Upper lobe of left lung (tissue), 6 donors: ENCODE data around the gene GTF2IRD2. TPM values are rescaled to one million over a fixed set of nuclear protein-coding genes. Genes with fewer than 3 reads are reported as not detected.
"Not testable (repeated sequence)": the region's sequence is repeated elsewhere in the genome, so short reads cannot be mapped to it uniquely, and the experiment has no call there.

ENCODE experiments used
- ATAC-seq, 2 donors: fragments of 200-7000 bp; cut with Tn5 transposase; one replicate each; pipeline ENCODE4 v1.9.1; 2022; ENCODE audit warnings: mild to moderate bottlenecking in 2 of 2, moderate library complexity in 2 of 2; ENCODE audit not compliant: low FRiP score in 2 of 2
- DNase-seq, 2 donors: peaks; one replicate each; pipeline ENCODE4 v3.0.0-alpha.2; 2019 to 2020
- H3K27ac ChIP-seq, 4 donors: fragments of 200-600 bp; sonication (generic); one replicate each; pipeline ENCODE4 v1.5.1; 2016 to 2019
- H3K27me3 ChIP-seq, 4 donors: fragments of 200-600 bp; sonication (generic); one replicate each; pipeline ENCODE4 v1.5.1; 2017 to 2019
- H3K36me3 ChIP-seq, 4 donors: fragments of 200-600 bp; sonication (generic); one replicate each; pipeline ENCODE4 v1.5.1; 2016 to 2019
- H3K4me1 ChIP-seq, 4 donors: fragments of 200-600 bp; sonication (generic); one replicate each; pipeline ENCODE4 v1.5.1; 2018 to 2019
- H3K4me3 ChIP-seq, 4 donors: fragments of 200-600 bp; sonication (generic); one replicate each; pipeline ENCODE4 v1.5.1; 2017 to 2019; ENCODE audit warnings: mild to moderate bottlenecking in 2 of 4, moderate library complexity in 1 of 4
- H3K9me3 ChIP-seq, 4 donors: fragments of 200-600 bp; sonication (generic); one replicate each; pipeline ENCODE4 v1.5.1; 2018 to 2019
- CTCF ChIP-seq, 6 experiments: fragments of 450-650 bp in 4 of 6; fragments of 200-600 bp in 2 of 6; sonication (generic) in 2 of 6; IDR thresholded peaks; one replicate each; pipeline ENCODE4 v1.5.1; 2016 to 2019; ENCODE audit warnings: antibody characterized with exemption in 6 of 6
- POLR2A ChIP-seq, 4 donors: fragments of 450-650 bp; IDR thresholded peaks; one replicate each; pipeline ENCODE4 v1.5.1; 2016 to 2017; ENCODE audit warnings: antibody characterized with exemption in 4 of 4, mild to moderate bottlenecking in 2 of 4
- POLR2AphosphoS5 ChIP-seq, 2 donors: sonication (generic); formaldehyde crosslinking; IDR thresholded peaks; one replicate each; pipeline ENCODE4 v1.5.1; 2017; ENCODE audit warnings: antibody characterized with exemption in 2 of 2
- WGBS, 2 donors: methylation state at CpG; one replicate each; pipeline ENCODE4 v1.1.5; 2017 to 2018; 5-methylcytosine and 5-hydroxymethylcytosine counted together
- total RNA-seq, 6 donors: library from RNA; depleted of rRNA in 4 of 6; stranded (reverse); fragments of >200 nt in 4 of 6; gene quantifications; one replicate each; pipeline versions ENCODE4 v1.1.0 to v1.2.1, GENCODE V29; 2016 to 2021
- donor health status: DM: no; HTN: no; CAD: no; lungs with moderate emphysema.
- donor health status: DM: no; HTN: yes; CAD: no; lungs with severe emphysema.

Gene GTF2IRD2
- total RNA-seq = 10 to 100 TPM; 17.1 to 55.5 (median 19.8) TPM

- H3K9me3 ChIP-seq, H3K27me3 ChIP-seq, DNase-seq, H3K4me1 ChIP-seq, H3K36me3 ChIP-seq: not testable (repeated sequence)
- peak; percentile 93 to 94 for ATAC-seq
- TF ChIP-seq CTCF (IDR thresholded peaks at IDR 0.05) = peak in 1 of 6 experiments; percentile 26
- Histone ChIP-seq H3K27ac (peak within 1 kb of the TSS in 2 of 4 donors; percentile 89 to 90), H3K4me3 (peak within 1 kb of the TSS in 2 of 4 donors; percentile 41 to 43)
- WGBS, 2 donors = no CpG with 5 or more reads among the region's 97 CpGs
These were observed at the start of gene GTF2IRD2 for GRCh38 chr7:74850833-74851721. Gene GTF2IRD2 (minus strand): TSS chr7:74851605. CDS start chr7:74836378, 15,227 bp downstream.

DNA sequence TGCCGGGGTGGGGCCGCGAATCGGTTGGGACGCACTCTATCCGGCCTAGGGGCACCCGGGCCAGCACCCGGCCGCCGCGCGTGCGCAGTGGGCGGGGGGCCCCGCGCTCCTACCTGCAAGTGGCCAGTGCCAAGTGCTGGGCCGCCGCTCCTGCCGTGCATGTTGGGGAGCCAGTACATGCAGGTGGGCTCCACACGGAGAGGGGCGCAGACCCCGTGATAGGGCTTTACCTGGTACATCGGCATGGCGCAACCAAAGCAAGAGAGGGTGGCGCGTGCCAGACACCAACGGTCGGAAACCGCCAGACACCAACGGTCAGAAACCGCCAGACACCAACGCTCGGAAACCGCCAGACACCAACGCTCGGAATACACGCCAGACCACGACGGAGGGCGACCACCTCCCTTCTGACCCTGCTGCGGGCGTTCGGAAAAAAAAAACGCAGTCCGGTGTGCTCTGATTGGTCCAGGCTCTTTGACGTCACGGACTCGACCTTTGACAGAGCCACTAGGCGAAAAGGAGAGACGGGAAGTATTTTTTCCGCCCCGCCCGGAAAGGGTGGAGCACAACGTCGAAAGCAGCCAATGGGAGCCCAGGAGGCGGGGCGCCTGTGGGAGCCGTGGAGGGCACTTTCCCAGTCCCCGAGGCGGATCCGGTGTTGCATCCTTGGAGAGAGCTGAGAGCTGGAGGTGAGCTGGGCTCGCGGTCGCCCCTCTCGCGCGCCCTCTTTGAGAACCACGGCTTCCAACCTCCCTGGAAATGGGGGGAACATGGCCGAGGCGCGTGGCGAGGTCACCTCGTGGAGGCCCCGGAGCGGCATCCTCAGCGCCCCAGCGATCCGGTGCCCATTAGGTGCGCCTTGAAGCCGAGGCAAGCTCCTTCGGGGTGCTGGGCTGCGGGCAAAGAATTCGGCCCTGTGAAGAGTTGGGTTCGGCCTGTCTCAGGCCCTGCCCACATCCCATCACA is 39.0 kb upstream of the GTF2IRD2 start:
- DNase-seq (peak; percentile 88 to 94), ATAC-seq (peak; percentile 84 to 94)
- Histone ChIP-seq H3K4me3 (peak overlapping the region; percentile 38 to 65 (median 56)), H3K27ac (peak overlapping the region; percentile 85 to 88 (median 88))
- H3K9me3 ChIP-seq, H3K4me1 ChIP-seq, H3K36me3 ChIP-seq, H3K27me3 ChIP-seq: not testable (repeated sequence)
- TF ChIP-seq POLR2AphosphoS5 (IDR thresholded peaks at IDR 0.05) = peak; percentile 4 to 66
- TF ChIP-seq POLR2A (IDR thresholded peaks at IDR 0.05) = peak in 3 of 4 donors; percentile 15 to 48 (median 44)
- 0% methylated on average over 1 to 7 of the region's 84 CpGs for WGBS, 2 donors

GRCh38 chr7:74889518-74890129 is 38.2 kb upstream of the GTF2IRD2 start:
- H3K36me3 ChIP-seq, H3K27me3 ChIP-seq, H3K4me1 ChIP-seq, H3K27ac ChIP-seq, H3K9me3 ChIP-seq, DNase-seq: not testable (repeated sequence)
- peak overlapping the region in 1 of 4 donors; percentile 36 for H3K4me3 ChIP-seq
- WGBS, 2 donors = 73 to 78% methylated on average over 11 of the region's 31 CpGs
- ATAC-seq = peak in 1 of 2 donors; percentile 41

- not testable (repeated sequence) for DNase-seq, ATAC-seq, H3K27me3 ChIP-seq, H3K9me3 ChIP-seq, H3K4me1 ChIP-seq, H3K36me3 ChIP-seq, H3K4me3 ChIP-seq, H3K27ac ChIP-seq
- WGBS, 2 donors = 89% methylated on average over 3 of the region's 3 CpGs; no CpG with 5 or more reads in 1 of the 2 donors
These were observed 33.9 kb upstream of the GTF2IRD2 start for GRCh38 chr7:74885295-74885694.

DNA sequence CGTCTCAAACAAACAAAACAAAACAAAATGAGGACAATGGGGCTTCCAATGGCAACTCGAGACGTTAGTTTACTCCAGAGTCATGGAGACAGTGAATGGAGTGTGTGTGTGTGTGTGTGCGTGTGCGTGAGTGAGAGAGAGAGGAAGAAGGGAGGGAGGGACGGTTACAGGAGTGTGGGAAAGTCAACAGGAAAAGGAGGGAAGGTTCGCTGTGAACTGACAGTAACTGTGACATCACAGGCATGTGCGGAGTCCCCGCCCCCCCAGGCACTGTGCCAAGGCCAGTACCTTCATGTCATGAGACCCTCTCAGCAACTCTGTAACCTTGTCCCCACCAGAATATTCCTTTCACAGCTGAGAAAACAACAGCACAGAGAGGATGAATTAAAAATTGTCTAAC is 30.7 kb upstream of the GTF2IRD2 start:
- ATAC-seq, H3K4me1 ChIP-seq, H3K4me3 ChIP-seq, H3K36me3 ChIP-seq, H3K27ac ChIP-seq, H3K9me3 ChIP-seq, DNase-seq, H3K27me3 ChIP-seq: not testable (repeated sequence)
- WGBS, 2 donors = 78 to 86% methylated on average over 1 to 8 of the region's 9 CpGs

- H3K9me3 ChIP-seq, H3K36me3 ChIP-seq, H3K4me1 ChIP-seq, H3K4me3 ChIP-seq, H3K27me3 ChIP-seq: not testable (repeated sequence)
- WGBS, 2 donors = 67% methylated on average over 5 of the region's 20 CpGs; no CpG with 5 or more reads in 1 of the 2 donors
- peak in 1 of 2 donors; percentile 56 for DNase-seq
- peak; percentile 53 to 57 for ATAC-seq
- peak overlapping the region in 2 of 4 donors; percentile 30 to 42 for H3K27ac ChIP-seq
These were observed 23.5 kb upstream of the GTF2IRD2 start for GRCh38 chr7:74874748-74875512.

GRCh38 chr7:74874104-74874747 is 22.8 kb upstream of the GTF2IRD2 start:
- H3K9me3 ChIP-seq, H3K4me3 ChIP-seq, H3K36me3 ChIP-seq, H3K4me1 ChIP-seq, H3K27ac ChIP-seq, H3K27me3 ChIP-seq, DNase-seq: not testable (repeated sequence)
- ATAC-seq = peak in 1 of 2 donors; percentile 12
- WGBS, 2 donors = 94% methylated on average over 4 of the region's 10 CpGs; no CpG with 5 or more reads in 1 of the 2 donors

GRCh38 chr7:74872542-74872941 is 21.1 kb upstream of the GTF2IRD2 start:
- not testable (repeated sequence) for DNase-seq, H3K4me3 ChIP-seq, H3K27ac ChIP-seq, H3K27me3 ChIP-seq, H3K36me3 ChIP-seq, H3K4me1 ChIP-seq, ATAC-seq, H3K9me3 ChIP-seq
- WGBS, 2 donors = 89 to 98% methylated on average over 4 to 9 of the region's 9 CpGs

GRCh38 chr7:74865777-74866176 is 14.4 kb upstream of the GTF2IRD2 start:
- H3K9me3 ChIP-seq, DNase-seq, ATAC-seq, H3K4me3 ChIP-seq, H3K27ac ChIP-seq, H3K36me3 ChIP-seq, H3K27me3 ChIP-seq, H3K4me1 ChIP-seq: not testable (repeated sequence)
- WGBS, 2 donors = 77 to 79% methylated on average over 8 of the region's 8 CpGs

GRCh38 chr7:74849853-74850252 is 1.6 kb downstream of the GTF2IRD2 start:
- not testable (repeated sequence) for DNase-seq, H3K4me1 ChIP-seq, H3K4me3 ChIP-seq, H3K36me3 ChIP-seq, H3K9me3 ChIP-seq, H3K27ac ChIP-seq, H3K27me3 ChIP-seq
- peak; percentile 58 to 63 for ATAC-seq
- WGBS, 2 donors = no CpG with 5 or more reads among the region's 12 CpGs
